NB4 (cell line): ENCODE measurements around the gene SF3A1.

Source experiments
- DNase-seq: peaks from one replicate; pipeline ENCODE4 v3.0.0; 2010; ENCODE audit warnings: low read depth
- H3K4me3 ChIP-seq: one replicate; pipeline ENCODE4 v1.5.1; 2011; ENCODE audit warnings: mild to moderate bottlenecking, low read depth, low read length, moderate library complexity
- MYC ChIP-seq: IDR thresholded peaks from 2 replicates; pipeline ENCODE4 v1.6.1; 2011; ENCODE audit warnings: low read depth, low read length
- POLR2A ChIP-seq: IDR thresholded peaks from 2 replicates; pipeline ENCODE4 v1.6.1; 2011; ENCODE audit warnings: mild to moderate bottlenecking; ENCODE audit not compliant: insufficient read length; ENCODE audit errors: extremely low read depth
- TF ChIP-seq, protein P1 (sequence below): IDR thresholded peaks from one replicate; pipeline ENCODE4 v1.5.1; 2012; ENCODE audit warnings: low read depth, low read length
- TF ChIP-seq, protein P2 (sequence below): IDR thresholded peaks from 2 replicates; pipeline ENCODE4 v1.6.1; 2011; ENCODE audit warnings: low read depth, low read length

SF3A1 gene

DNA sequence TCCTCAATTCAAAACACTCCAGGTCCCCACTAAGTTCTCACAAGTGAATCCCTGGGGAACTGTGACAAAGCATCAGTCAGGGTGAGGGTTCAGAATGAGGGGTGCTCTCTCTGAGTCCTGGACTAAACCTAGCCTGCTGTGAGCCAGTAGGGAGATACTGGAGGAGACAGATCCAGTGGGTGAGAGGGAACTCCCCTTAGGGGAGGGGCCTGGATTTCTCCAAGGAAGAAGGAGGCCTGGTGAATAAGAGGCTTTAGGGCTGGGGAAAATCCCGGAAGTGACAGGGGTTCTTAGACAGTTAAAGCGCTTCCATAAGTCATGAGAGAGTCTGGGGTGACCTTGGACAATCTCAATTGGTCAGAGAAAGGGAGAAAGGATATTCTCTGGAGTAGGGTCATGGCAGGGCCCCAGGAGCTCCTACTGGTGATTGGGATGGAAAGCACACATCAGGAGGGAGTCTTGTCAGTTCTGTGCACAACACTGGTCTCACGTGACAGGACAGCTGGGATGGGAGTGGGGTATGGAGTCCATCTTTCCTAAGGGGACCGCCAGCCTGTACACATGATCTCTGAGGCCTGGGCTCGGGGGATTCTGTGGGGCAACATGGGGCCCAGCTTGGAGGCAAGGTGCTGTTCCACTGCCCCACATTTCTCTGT is 31.5 kb downstream of the SF3A1 start:
- H3K4me3 ChIP-seq: no peak overlapping the region
- no peak for DNase-seq
- TF ChIP-seq MYC (no peak), POLR2A (no peak)
- TF ChIP-seq, protein P1, sequence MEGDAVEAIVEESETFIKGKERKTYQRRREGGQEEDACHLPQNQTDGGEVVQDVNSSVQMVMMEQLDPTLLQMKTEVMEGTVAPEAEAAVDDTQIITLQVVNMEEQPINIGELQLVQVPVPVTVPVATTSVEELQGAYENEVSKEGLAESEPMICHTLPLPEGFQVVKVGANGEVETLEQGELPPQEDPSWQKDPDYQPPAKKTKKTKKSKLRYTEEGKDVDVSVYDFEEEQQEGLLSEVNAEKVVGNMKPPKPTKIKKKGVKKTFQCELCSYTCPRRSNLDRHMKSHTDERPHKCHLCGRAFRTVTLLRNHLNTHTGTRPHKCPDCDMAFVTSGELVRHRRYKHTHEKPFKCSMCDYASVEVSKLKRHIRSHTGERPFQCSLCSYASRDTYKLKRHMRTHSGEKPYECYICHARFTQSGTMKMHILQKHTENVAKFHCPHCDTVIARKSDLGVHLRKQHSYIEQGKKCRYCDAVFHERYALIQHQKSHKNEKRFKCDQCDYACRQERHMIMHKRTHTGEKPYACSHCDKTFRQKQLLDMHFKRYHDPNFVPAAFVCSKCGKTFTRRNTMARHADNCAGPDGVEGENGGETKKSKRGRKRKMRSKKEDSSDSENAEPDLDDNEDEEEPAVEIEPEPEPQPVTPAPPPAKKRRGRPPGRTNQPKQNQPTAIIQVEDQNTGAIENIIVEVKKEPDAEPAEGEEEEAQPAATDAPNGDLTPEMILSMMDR: no peak
- TF ChIP-seq, protein P2, sequence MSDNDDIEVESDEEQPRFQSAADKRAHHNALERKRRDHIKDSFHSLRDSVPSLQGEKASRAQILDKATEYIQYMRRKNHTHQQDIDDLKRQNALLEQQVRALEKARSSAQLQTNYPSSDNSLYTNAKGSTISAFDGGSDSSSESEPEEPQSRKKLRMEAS: no peak

DNA sequence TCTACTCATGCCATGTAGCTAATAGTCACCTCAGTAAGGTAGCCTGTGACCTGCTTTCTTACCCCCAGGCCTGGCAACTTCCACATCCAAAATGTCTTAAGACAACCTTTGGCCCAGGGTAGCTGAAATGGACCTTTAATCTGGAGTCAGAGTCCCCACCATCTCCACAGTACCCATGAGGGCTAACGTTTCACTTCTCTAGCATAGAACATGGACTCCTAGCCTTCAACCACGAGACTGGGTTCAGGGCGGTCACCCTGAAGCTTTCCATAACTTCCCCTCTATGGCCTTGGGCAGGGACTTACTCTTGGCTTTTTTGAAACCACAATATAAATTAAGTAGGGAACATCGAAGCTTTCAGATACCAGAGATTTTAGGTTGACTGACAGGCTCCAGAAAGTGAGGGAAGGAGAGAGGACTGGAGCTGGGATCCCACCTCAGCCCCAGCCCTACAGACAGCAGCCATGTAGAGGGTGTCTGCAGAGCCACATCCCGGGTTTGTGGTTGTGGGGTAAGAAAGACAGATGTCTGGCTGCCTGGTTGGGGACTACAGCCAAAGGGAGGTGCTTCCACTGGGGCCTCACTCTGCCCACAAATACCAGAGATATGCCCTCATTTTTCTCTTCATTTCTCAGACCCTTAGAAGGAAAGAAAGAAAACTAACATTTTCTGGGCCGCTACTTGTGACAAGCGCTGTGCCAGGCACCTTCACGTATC is 32.5 kb downstream of the SF3A1 start:
- H3K4me3 ChIP-seq: no peak overlapping the region
- peak; percentile 54 for DNase-seq
- TF ChIP-seq, protein P2: no peak

DNA sequence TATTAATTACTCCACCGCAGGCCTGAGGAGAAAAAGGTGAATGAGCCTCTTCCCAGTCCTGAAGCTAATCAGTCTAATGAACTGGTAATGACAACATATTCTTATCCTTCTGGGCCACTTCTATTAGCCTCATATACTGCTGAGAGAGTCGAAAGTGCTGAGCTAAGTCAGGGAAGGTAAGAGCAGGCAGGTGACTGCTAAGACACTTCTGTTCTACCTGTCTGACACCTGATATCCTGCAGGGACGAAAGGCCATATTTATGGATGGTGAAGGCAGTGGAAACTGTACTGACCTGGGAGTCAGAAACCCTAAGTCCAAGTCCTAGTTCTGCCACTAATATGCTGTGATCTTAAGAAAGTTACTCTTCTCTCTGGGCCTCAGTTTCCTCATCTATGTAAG is 33.4 kb downstream of the SF3A1 start:
- H3K4me3 ChIP-seq: no peak overlapping the region
- TF ChIP-seq, protein P1: no peak
- no peak for TF ChIP-seq POLR2A
- DNase-seq: no peak

DNA sequence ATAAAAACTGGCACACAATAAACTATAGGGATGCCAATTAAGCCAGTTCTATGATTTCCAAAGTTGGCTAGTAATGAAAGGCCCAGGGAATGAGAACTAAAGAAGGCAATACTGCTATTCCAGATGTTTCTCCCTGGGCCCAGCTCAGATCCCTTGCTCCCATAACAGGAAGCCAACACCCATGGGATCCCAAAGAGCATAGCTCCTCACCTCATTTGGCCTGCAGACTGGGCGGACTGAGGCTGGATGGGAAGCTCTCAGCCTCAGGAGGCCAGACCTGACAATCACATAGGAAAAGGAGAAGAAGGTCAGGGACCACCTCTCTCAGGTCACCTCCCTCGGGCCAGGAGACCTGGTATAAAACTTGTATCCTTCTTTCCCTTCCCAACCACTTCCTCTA is 35.2 kb downstream of the SF3A1 start:
- H3K4me3 ChIP-seq: no peak overlapping the region
- TF ChIP-seq MYC: no peak
- TF ChIP-seq, protein P1: no peak
- TF ChIP-seq, protein P2: no peak
- no peak for TF ChIP-seq POLR2A
- no peak for DNase-seq

DNA sequence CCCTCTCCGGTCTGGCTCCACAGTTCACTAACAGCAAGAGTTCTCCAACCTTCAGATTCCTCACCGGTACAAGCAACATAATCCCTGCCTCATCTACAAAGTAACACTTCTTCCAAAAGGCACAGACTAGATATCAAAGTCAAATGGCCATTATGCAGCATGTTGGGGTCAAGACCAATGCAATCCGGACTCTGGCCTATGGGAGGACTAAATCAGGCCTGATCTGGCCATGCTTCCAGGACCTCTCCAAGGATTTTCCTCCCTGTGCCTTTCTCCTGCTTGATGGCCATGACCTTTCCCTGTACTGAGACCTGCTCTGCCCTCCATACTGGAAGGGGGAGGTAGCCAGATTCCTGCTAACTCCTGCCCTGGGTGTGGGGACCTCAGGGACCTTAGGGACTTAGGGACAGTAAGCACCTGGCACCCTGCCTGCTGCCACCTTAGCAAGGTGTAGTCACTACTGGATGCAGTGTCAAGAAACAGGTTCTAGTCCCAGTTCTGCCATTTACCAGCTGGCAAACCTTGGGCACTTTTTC is 36.6 kb downstream of the SF3A1 start:
- no peak for DNase-seq
- TF ChIP-seq, protein P2: no peak
- TF ChIP-seq, protein P1: no peak
- no peak for TF ChIP-seq MYC
- no peak for TF ChIP-seq POLR2A
- no peak overlapping the region for H3K4me3 ChIP-seq

DNA sequence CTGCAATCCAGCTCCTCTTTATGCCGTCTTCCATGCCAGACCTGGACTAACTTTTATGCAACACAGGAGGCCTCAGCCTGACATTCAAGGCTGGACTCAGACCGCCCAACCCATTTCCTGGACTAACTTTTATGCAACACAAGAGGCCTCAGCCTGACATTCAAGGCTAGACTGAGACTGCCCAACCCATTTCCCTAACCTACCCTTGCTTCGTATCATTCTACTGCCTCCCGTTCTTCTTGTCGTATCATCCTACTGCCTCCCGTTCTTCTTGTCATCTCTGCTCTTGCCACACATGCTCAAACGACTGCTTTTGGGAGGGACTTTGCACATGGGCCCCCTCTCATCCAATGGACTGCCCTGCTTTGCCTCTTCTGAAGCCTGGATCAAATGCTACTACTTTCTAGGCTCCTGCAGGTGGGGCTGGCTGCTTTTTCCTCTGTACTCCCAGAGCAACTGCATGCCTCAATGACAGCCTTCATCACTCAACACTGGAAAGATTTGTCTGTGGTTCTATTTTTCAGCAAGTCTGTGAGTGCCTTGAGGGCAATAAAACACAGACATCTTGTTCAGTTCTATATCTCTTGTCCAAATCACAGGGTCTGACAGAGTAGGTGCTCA is 37.8 kb downstream of the SF3A1 start:
- TF ChIP-seq, protein P1: no peak
- TF ChIP-seq, protein P2: no peak
- no peak for TF ChIP-seq POLR2A
- TF ChIP-seq MYC: no peak
- H3K4me3 ChIP-seq: no peak overlapping the region
- no peak for DNase-seq
